ENCODE results near the gene UNC13D. TPM values are rescaled to one million over a fixed set of nuclear protein-coding genes. Genes with fewer than 3 reads are reported as not detected.
"Not testable (repeated sequence)": the region's sequence is repeated elsewhere in the genome, so short reads cannot be mapped to it uniquely, and the experiment has no call there.

UNC13D gene
- total and polyA plus RNA-seq, 11 donors = 2.1 to 28.5 (median 5.8) TPM

DNA sequence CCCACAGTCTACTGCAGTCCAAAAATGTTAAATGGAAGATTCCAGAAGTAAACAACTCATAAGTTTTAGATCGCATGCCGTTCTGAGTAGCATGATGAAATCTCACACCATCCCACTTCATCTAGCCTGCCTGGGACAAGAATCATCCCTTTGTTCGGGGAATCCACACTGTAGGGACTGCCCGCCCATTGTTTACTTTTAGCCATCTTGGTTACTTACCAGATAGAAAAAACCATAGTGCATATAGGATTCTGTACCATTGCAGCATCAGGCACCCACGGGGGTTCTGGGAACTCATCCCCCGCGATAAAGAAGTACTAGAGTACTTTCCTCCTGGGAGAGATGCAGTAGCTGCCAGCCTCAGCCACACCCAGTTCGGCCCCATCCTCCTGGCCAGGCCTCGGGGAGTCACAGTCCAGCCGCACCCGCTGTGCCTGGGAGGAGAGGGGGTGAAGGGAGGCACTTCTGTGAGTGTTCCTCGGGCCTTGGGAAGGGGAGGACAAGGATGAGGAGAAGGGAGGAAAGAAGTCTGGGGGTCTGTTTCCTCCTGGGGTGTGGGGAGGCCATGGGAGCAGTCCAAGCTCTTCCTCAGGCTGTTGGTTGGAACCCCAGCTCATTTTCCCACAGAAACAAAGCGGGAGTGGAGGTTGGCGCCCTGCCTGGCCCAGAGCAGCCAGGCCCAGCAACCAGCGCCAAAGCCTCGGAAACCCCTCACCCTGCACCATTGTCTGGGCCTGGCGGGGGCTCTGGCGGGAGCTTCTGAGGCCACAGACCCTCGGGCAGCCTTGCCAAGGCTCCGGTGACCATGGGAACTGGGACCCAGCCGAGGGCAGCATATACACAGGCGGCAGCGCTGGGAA lies 25.3 kb upstream of the UNC13D start:
- peak overlapping the region; percentile 37 to 93 (median 82) for H3K27ac ChIP-seq
- H3K4me1 ChIP-seq = peaks cover 7 to 69% (median 45%) of the 10 kb centered on the region in 12 donors
- intact Hi-C loops (cut with DNase I) = loop anchor here in 2 of 10 donors (10.0 kb wide), 1 partner anchor 95 kb away; a partner anchor contains a TSS
- peak in 3 of 4 donors; percentile 8 to 44 (median 26) for ATAC-seq
- no peaks in the 10 kb centered on the region for H3K9me3 ChIP-seq
- no peaks in the 10 kb centered on the region for H3K27me3 ChIP-seq
- TF ChIP-seq, protein P1, sequence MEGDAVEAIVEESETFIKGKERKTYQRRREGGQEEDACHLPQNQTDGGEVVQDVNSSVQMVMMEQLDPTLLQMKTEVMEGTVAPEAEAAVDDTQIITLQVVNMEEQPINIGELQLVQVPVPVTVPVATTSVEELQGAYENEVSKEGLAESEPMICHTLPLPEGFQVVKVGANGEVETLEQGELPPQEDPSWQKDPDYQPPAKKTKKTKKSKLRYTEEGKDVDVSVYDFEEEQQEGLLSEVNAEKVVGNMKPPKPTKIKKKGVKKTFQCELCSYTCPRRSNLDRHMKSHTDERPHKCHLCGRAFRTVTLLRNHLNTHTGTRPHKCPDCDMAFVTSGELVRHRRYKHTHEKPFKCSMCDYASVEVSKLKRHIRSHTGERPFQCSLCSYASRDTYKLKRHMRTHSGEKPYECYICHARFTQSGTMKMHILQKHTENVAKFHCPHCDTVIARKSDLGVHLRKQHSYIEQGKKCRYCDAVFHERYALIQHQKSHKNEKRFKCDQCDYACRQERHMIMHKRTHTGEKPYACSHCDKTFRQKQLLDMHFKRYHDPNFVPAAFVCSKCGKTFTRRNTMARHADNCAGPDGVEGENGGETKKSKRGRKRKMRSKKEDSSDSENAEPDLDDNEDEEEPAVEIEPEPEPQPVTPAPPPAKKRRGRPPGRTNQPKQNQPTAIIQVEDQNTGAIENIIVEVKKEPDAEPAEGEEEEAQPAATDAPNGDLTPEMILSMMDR (IDR thresholded peaks at IDR 0.05) = no peak
- no peak for TF ChIP-seq POLR2A (IDR thresholded peaks at IDR 0.05)
- H3K4me3 ChIP-seq = peak overlapping the region in 8 of 12 donors; percentile 2 to 37 (median 24)
- peak in 4 of 5 donors; percentile 51 to 76 (median 72) for DNase-seq
- 47 to 58% (median 56%) methylated on average over 20 to 23 of the region's 23 CpGs for WGBS, 4 donors
- peaks cover 0 to 11% (median 9%) of the 10 kb centered on the region in 9 donors for H3K36me3 ChIP-seq

DNA sequence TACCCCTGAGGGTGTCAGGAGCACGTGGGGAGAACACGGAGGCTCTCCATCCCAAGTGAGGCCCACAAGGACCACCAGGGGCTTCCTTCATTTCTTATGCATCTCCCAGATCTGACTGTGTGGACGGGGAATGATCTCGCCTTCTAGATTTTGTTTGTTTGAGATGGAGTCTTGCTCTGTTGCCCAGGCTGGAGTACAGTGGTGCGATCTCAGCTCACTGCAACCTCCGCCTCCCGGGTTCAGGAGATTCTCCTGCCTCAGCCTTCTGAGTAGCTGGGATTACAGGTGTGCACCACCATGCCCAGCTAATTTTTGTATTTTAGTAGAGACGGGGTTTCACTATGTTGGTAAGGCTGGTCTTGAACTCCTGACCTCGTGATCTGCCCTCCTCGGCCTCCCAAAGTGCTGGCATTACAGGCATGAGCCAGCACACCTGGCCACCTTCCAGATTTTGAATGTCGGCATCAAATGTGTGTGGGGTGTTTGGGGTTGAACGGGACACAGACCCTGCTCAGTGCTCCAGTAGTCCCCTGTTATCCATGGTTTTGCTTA lies 24.6 kb upstream of the UNC13D start:
- DNase-seq; H3K36me3 ChIP-seq; H3K9me3 ChIP-seq; intact Hi-C loops (cut with DNase I); H3K27me3 ChIP-seq; H3K4me3 ChIP-seq; ATAC-seq: not testable (repeated sequence)
- 84 to 90% (median 89%) methylated on average over 12 of the region's 12 CpGs for WGBS, 4 donors
- Histone ChIP-seq H3K27ac (peak overlapping the region; percentile 37 to 93 (median 82)), H3K4me1 (peaks cover 7 to 69% (median 46%) of the 10 kb centered on the region in 12 donors)

DNA sequence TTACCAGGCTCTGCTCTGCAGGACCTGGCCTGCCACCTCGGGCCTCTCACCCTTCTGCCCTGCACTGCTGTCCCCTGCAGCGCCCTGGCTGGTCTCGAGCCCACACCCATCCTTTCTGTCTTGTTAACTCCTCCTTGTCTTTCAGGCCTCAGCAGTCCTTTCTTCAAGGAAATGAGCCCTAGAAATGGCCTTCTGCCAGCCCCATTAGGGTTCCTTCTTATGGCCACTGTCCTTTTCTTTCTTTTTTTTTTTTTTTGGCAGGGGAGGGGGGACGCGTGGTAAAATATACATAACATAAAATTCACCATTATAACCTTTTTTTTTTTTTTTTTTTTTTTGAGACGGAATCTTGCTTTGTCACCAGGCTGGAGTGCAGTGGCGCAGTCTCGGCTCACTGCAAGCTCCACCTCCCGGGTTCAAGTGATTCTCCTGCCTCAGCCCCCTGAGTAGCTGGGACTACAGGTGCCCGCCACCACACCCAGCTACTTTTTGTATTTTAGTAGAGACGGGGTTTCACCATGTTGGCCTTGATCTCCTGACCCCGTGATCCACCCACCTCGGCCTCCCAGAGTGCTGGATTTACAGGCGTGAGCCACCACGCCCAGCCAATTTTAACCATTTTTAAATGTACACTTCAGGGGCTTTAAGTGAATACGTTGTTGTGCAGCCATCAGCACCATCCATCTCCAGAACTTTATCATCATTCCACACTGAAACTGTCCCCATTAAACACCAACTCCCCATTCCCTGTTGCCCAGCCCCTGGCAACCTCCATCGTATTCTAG lies 21.4 kb upstream of the UNC13D start:
- DNase-seq; intact Hi-C loops (cut with DNase I); H3K4me3 ChIP-seq; H3K9me3 ChIP-seq; ATAC-seq; H3K36me3 ChIP-seq; H3K27me3 ChIP-seq: not testable (repeated sequence)
- Histone ChIP-seq H3K27ac (peak overlapping the region in 9 of 12 donors; percentile 37 to 76 (median 69)), H3K4me1 (peaks cover 0 to 42% (median 29%) of the 10 kb centered on the region in 12 donors)
- 80 to 84% (median 82%) methylated on average over 17 of the region's 17 CpGs for WGBS, 4 donors

DNA sequence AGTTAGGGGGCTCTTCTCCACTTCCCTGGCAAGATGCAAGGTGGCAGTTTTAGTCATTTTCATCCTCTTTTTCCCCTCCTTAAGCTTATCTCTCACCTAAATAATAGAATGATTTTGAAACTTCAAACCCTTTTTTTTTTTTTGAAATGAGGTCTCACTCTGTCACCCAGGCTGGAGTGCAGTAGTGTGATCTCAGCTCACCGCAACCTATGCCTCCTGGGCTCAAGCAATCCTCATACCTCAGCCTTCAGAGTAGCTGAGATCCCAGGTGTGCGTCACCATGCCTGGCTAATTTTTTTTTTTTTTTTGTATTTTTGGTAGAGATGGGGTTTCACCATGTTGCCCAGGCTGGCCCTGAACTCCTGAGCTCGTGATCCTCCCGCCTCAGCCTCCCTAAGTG lies 20.7 kb upstream of the UNC13D start:
- WGBS, 4 donors = 78 to 89% (median 85%) methylated on average over 4 of the region's 4 CpGs
- intact Hi-C loops (cut with DNase I); DNase-seq; ATAC-seq; H3K36me3 ChIP-seq; H3K9me3 ChIP-seq; H3K27me3 ChIP-seq: not testable (repeated sequence)
- Histone ChIP-seq H3K27ac (peak overlapping the region in 11 of 12 donors; percentile 35 to 76 (median 60)), H3K4me1 (peaks cover 0 to 38% (median 26%) of the 10 kb centered on the region in 12 donors), H3K4me3 (peak overlapping the region in 1 of 12 donors; percentile 1)

DNA sequence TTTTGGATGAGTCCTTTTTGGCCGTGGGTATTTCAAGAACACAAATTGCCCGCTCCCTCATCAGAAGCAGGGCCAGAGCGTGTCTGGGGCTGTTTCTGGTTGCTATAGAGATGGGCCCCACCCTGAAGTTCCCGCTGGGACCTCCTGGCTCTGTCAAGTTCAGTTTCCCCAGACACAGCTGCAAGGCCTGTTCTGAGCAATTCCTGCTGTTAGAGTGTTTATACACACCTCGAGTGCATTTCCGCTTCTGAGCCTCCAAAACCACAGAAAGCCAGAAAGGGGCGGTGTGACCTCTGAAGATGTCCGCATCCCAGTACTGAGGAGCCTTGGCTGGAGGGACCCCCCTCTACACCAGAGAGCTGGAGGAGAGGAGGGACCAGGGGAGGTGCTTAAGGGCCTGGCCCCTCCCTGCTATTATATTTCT lies 20.3 kb upstream of the UNC13D start:
- peak overlapping the region; percentile 19 to 76 (median 58) for H3K27ac ChIP-seq
- H3K36me3 ChIP-seq = no peaks in the 10 kb centered on the region
- DNase-seq = peak; percentile 70 to 88 (median 82)
- no peaks in the 10 kb centered on the region for H3K9me3 ChIP-seq
- H3K4me1 ChIP-seq = peaks cover 0 to 34% (median 25%) of the 10 kb centered on the region in 12 donors
- WGBS, 4 donors = 24 to 46% (median 34%) methylated on average over 8 of the region's 8 CpGs
- intact Hi-C loops (cut with DNase I) = no loop called here
- H3K4me3 ChIP-seq = peak overlapping the region in 1 of 12 donors; percentile 1
- no peaks in the 10 kb centered on the region for H3K27me3 ChIP-seq
- TF ChIP-seq POLR2A (IDR thresholded peaks at IDR 0.05) = peak in 1 of 2 donors; percentile 18
- TF ChIP-seq, protein P1 (IDR thresholded peaks at IDR 0.05) = peak in 3 of 12 donors; percentile 6 to 23 (median 11)
- ATAC-seq = peak; percentile 74 to 97 (median 90)

All from heart left ventricle (tissue), 16 donors.